ENCODE measurements around the gene LMX1A. TPM values are rescaled to one million over a fixed set of nuclear protein-coding genes. Genes with fewer than 3 reads are reported as not detected.

Gene LMX1A
- total and polyA plus RNA-seq, 2 of the 13 experiments (the other 11 are each of a cell fraction or from before 2014, with no cell fraction given): 0.07 TPM; not detected in 1

DNA sequence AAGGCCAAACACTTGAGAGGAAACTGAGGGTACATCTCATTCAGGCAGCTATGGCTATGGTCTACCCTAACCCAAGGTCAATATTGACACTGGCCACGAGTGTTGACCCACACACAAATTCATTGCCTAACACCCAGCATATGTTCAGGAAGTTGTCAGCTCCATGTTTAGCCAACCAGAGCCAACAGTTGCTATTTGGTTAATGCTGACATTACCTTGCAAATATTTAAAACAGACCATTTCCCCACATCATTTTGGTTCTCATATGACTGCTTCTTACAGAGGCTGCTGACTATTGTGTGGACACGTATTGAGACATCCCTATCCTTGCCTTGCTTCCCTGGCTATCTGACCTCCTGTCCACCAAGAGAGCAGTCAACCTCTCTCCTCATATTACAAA lies 97.3 kb downstream of the LMX1A start (continued):
- TF ChIP-seq ZNF253 (CRISPR knock-in tag; IDR thresholded peaks at IDR 0.05; ENCODE audit: borderline replicate concordance) (no peak), ZNF616 (CRISPR knock-in tag; IDR thresholded peaks at IDR 0.05; ENCODE audit: low read depth) (no peak), SP4 (CRISPR knock-in tag; IDR thresholded peaks at IDR 0.05) (no peak), MED13 (CRISPR knock-in tag; IDR thresholded peaks at IDR 0.05) (no peak), ZNF780A (CRISPR knock-in tag; IDR thresholded peaks at IDR 0.05) (no peak), HMGA1 (CRISPR knock-in tag; conservative IDR thresholded peaks at IDR 0.05) (no peak)
- TF ChIP-seq, protein P1, sequence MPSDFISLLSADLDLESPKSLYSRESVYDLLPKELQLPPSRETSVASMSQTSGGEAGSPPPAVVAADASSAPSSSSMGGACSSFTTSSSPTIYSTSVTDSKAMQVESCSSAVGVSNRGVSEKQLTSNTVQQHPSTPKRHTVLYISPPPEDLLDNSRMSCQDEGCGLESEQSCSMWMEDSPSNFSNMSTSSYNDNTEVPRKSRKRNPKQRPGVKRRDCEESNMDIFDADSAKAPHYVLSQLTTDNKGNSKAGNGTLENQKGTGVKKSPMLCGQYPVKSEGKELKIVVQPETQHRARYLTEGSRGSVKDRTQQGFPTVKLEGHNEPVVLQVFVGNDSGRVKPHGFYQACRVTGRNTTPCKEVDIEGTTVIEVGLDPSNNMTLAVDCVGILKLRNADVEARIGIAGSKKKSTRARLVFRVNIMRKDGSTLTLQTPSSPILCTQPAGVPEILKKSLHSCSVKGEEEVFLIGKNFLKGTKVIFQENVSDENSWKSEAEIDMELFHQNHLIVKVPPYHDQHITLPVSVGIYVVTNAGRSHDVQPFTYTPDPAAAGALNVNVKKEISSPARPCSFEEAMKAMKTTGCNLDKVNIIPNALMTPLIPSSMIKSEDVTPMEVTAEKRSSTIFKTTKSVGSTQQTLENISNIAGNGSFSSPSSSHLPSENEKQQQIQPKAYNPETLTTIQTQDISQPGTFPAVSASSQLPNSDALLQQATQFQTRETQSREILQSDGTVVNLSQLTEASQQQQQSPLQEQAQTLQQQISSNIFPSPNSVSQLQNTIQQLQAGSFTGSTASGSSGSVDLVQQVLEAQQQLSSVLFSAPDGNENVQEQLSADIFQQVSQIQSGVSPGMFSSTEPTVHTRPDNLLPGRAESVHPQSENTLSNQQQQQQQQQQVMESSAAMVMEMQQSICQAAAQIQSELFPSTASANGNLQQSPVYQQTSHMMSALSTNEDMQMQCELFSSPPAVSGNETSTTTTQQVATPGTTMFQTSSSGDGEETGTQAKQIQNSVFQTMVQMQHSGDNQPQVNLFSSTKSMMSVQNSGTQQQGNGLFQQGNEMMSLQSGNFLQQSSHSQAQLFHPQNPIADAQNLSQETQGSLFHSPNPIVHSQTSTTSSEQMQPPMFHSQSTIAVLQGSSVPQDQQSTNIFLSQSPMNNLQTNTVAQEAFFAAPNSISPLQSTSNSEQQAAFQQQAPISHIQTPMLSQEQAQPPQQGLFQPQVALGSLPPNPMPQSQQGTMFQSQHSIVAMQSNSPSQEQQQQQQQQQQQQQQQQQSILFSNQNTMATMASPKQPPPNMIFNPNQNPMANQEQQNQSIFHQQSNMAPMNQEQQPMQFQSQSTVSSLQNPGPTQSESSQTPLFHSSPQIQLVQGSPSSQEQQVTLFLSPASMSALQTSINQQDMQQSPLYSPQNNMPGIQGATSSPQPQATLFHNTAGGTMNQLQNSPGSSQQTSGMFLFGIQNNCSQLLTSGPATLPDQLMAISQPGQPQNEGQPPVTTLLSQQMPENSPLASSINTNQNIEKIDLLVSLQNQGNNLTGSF (CRISPR knock-in tag; IDR thresholded peaks at IDR 0.05): no peak
- TF ChIP-seq, protein P2, sequence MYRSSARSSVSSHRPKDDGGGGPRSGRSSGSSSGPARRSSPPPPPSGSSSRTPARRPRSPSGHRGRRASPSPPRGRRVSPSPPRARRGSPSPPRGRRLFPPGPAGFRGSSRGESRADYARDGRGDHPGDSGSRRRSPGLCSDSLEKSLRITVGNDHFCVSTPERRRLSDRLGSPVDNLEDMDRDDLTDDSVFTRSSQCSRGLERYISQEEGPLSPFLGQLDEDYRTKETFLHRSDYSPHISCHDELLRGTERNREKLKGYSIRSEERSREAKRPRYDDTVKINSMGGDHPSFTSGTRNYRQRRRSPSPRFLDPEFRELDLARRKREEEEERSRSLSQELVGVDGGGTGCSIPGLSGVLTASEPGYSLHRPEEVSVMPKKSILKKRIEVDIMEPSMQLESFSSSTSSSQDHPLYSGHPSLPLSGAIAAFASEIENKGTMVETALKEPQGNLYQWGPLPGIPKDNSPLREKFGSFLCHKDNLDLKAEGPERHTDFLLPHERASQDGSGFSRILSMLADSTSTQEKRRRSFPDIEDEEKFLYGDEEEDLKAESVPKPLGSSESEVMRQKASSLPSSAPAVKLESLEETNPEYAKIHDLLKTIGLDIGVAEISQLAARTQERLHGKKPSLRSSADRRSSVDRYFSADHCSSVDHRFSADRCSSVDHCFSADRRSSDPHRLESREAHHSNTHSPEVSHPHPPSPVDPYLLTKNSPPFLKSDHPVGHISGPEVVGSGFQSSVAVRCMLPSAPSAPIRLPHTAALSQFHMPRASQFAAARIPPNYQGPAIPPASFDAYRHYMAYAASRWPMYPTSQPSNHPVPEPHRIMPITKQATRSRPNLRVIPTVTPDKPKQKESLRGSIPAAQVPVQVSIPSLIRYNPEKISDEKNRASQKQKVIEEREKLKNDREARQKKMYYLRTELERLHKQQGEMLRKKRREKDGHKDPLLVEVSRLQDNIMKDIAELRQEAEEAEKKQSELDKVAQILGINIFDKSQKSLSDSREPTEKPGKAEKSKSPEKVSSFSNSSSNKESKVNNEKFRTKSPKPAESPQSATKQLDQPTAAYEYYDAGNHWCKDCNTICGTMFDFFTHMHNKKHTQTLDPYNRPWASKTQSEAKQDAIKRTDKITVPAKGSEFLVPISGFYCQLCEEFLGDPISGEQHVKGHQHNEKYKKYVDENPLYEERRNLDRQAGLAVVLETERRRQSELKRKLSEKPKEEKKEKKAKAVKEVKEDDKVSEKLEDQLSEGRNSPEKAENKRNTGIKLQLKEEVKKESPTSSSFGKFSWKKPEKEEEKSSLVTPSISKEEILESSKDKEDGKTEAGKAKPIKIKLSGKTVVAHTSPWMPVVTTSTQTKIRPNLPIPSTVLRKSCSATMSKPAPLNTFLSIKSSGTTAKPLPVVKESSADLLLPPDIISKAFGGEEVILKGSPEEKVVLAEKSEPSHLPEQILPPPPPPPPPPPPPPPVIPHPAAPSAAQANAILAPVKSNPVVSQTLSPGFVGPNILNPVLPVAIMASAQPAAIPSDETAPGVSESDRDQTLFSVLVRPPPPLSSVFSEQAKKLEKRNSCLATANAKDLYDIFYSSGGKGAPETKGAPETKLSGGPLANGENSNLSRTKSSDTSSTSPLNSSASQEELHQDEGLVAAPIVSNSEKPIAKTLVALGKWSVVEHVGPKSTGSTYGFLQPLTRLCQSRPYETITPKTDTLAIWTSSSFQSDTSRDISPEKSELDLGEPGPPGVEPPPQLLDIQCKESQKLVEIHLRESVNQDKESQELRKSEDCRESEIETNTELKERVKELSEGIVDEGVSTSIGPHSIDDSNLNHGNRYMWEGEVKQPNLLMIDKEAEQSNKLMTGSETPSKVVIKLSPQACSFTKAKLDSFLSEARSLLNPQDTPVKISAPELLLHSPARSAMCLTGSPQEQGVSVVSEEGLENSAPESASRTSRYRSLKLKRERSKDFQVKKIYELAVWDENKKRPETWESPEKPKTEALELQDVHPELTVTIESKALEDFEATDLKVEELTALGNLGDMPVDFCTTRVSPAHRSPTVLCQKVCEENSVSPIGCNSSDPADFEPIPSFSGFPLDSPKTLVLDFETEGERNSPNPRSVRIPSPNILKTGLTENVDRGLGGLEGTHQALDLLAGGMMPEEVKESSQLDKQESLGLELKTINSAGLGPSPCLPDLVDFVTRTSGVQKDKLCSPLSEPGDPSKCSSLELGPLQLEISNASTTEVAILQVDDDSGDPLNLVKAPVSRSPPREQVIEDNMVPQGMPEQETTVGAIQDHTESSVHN (CRISPR knock-in tag; IDR thresholded peaks at IDR 0.05): no peak
- TF ChIP-seq, protein P3, sequence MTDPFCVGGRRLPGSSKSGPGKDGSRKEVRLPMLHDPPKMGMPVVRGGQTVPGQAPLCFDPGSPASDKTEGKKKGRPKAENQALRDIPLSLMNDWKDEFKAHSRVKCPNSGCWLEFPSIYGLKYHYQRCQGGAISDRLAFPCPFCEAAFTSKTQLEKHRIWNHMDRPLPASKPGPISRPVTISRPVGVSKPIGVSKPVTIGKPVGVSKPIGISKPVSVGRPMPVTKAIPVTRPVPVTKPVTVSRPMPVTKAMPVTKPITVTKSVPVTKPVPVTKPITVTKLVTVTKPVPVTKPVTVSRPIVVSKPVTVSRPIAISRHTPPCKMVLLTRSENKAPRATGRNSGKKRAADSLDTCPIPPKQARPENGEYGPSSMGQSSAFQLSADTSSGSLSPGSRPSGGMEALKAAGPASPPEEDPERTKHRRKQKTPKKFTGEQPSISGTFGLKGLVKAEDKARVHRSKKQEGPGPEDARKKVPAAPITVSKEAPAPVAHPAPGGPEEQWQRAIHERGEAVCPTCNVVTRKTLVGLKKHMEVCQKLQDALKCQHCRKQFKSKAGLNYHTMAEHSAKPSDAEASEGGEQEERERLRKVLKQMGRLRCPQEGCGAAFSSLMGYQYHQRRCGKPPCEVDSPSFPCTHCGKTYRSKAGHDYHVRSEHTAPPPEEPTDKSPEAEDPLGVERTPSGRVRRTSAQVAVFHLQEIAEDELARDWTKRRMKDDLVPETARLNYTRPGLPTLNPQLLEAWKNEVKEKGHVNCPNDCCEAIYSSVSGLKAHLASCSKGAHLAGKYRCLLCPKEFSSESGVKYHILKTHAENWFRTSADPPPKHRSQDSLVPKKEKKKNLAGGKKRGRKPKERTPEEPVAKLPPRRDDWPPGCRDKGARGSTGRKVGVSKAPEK (CRISPR knock-in tag; IDR thresholded peaks at IDR 0.05; ENCODE audit: borderline replicate concordance): no peak
- TF ChIP-seq, protein P4, sequence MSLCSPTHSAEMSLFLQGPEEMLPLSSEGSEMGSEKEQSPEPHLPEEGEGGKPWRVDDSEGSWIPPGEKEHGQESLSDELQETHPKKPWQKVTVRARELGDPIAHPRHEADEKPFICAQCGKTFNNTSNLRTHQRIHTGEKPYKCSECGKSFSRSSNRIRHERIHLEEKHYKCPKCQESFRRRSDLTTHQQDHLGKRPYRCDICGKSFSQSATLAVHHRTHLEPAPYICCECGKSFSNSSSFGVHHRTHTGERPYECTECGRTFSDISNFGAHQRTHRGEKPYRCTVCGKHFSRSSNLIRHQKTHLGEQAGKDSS (CRISPR knock-in tag; IDR thresholded peaks at IDR 0.05; ENCODE audit: borderline replicate concordance, low read depth): no peak
- TF ChIP-seq, protein P5, sequence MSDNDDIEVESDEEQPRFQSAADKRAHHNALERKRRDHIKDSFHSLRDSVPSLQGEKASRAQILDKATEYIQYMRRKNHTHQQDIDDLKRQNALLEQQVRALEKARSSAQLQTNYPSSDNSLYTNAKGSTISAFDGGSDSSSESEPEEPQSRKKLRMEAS (IDR thresholded peaks at IDR 0.05): peak; percentile 63
